NCI-H526 (cell line): ENCODE results near the gene KICS2.

Experiments used
- DNase-seq, 2 experiments: peaks; one replicate each; lab custom pipeline; 2025; lab: John Stamatoyannopoulos, UW

KICS2 gene

GRCh38 chr12:64173456-64173855 is 48.6 kb downstream of the KICS2 start:
- no peak for DNase-seq
